OCI-LY7 (cell line): Measurements from ENCODE around the gene DCPS. TPM values are rescaled to one million over a fixed set of nuclear protein-coding genes. Genes with fewer than 3 reads are reported as not detected.
"Not testable (repeated sequence)": the region's sequence is repeated elsewhere in the genome, so short reads cannot be mapped to it uniquely, and the experiment has no call there.

Experiments
- BruUV-seq: library from RNA; stranded (reverse); fragments of 400-500 nt; replicated peaks from 2 replicates; lab custom pipeline; 2021; lab: Mats Ljungman, UMichigan
- CTCF ChIA-PET: fragments of 300-600 bp; sonication (Branson Sonifier 250); formaldehyde crosslinking; loops from one replicate; lab custom pipeline; 2022; ENCODE audit warnings: antibody characterized with exemption; ENCODE audit not compliant: unreplicated experiment; lab: Charles Lee
- POLR2A ChIA-PET: fragments of 300-600 bp; sonication (Branson Sonifier 250); formaldehyde crosslinking; loops from one replicate; lab custom pipeline; 2022; ENCODE audit warnings: antibody characterized with exemption; lab: Charles Lee
- DNase-seq: peaks from one replicate; pipeline ENCODE4 v3.0.0-alpha.2; 2015; ENCODE audit warnings: low spot score
- H2AFZ ChIP-seq: fragments of 200-600 bp; sonication (generic), shearing (Covaris generic); 2 replicates; pipeline ENCODE4 v1.6.1; 2014; ENCODE audit warnings: mild to moderate bottlenecking, antibody characterized with exemption, low read length, moderate library complexity
- H3K27ac ChIP-seq: fragments of 200-600 bp; sonication (generic); 2 replicates; pipeline ENCODE4 v1.5.1; 2014; ENCODE audit warnings: mixed run types, low read depth, mild to moderate bottlenecking, moderate library complexity, low read length, inconsistent platforms; ENCODE audit not compliant: poor library complexity, severe bottlenecking
- H3K36me3 ChIP-seq: fragments of 200-600 bp; sonication (generic); 2 replicates; pipeline ENCODE4 v1.6.1; 2014; ENCODE audit warnings: mild to moderate bottlenecking, antibody characterized with exemption, low read length, moderate library complexity, mixed read lengths; ENCODE audit not compliant: insufficient read depth
- H3K4me1 ChIP-seq: fragments of 200-600 bp; sonication (generic); 2 replicates; pipeline ENCODE4 v1.5.1; 2014; ENCODE audit warnings: mild to moderate bottlenecking, low read length; ENCODE audit not compliant: insufficient read depth, poor library complexity, severe bottlenecking
- H3K4me2 ChIP-seq: fragments of 200-600 bp; sonication (generic); 2 replicates; pipeline ENCODE4 v1.6.1; 2014; ENCODE audit warnings: mild to moderate bottlenecking, low read length
- H3K4me3 ChIP-seq: fragments of 200-600 bp; sonication (generic); 2 replicates; pipeline ENCODE4 v1.5.1; 2014; ENCODE audit warnings: mild to moderate bottlenecking, low read depth, low read length; ENCODE audit not compliant: poor library complexity, severe bottlenecking
- H3K79me2 ChIP-seq: fragments of 200-600 bp; sonication (generic); 2 replicates; pipeline ENCODE4 v1.6.1; 2016; ENCODE audit warnings: low read depth, mild to moderate bottlenecking, low read length, moderate library complexity, mixed read lengths; ENCODE audit not compliant: insufficient read depth
- H3K9me2 ChIP-seq: fragments of 200-600 bp; sonication (generic); 2 replicates; pipeline ENCODE4 v1.6.1; 2016; ENCODE audit warnings: mild to moderate bottlenecking, low read length, mixed read lengths; ENCODE audit not compliant: insufficient read depth
- H3K9me3 ChIP-seq: fragments of 200-600 bp; sonication (generic); 2 replicates; pipeline ENCODE4 v1.6.1; 2014; ENCODE audit warnings: mild to moderate bottlenecking, mixed run types, low read length, mixed read lengths
- H4K20me1 ChIP-seq: fragments of 200-600 bp; sonication (generic); 2 replicates; pipeline ENCODE4 v1.6.1; 2014; ENCODE audit warnings: mild to moderate bottlenecking, antibody characterized with exemption, low read length, moderate library complexity, mixed read lengths; ENCODE audit not compliant: insufficient read depth
- CTCF ChIP-seq: fragments of 200-600 bp; sonication (generic); conservative IDR thresholded peaks from 2 replicates; pipeline ENCODE4 v1.5.1; 2014; ENCODE audit warnings: mild to moderate bottlenecking, antibody characterized with exemption, low read length, moderate library complexity, mixed read lengths
- EZH2phosphoT487 ChIP-seq: fragments of 200-600 bp; sonication (generic); IDR thresholded peaks from 2 replicates; pipeline ENCODE4 v1.6.1; 2018; ENCODE audit warnings: low read depth, borderline replicate concordance, mild to moderate bottlenecking, mixed run types, antibody characterized with exemption, low read length, moderate library complexity, mixed read lengths
- intact Hi-C: fragments of 100-400 bp; cut with micrococcal nuclease; formaldehyde crosslinking; loops from one replicate; pipeline ENCODE4 v1.10.0; 2022; ENCODE audit not compliant: unreplicated experiment
- total RNA-seq, 2 experiments: library from RNA; depleted of rRNA in 1 of 2; stranded (reverse); fragments of >200 nt in 1 of 2; shearing (Covaris generic) in 1 of 2; gene quantifications; 2 replicates each; pipeline ENCODE4 v1.2.3, GENCODE V29; 2014 to 2022

Gene DCPS
- total RNA-seq, 2 experiments from 2014 or later, result 30.4 to 36.5 TPM

DNA sequence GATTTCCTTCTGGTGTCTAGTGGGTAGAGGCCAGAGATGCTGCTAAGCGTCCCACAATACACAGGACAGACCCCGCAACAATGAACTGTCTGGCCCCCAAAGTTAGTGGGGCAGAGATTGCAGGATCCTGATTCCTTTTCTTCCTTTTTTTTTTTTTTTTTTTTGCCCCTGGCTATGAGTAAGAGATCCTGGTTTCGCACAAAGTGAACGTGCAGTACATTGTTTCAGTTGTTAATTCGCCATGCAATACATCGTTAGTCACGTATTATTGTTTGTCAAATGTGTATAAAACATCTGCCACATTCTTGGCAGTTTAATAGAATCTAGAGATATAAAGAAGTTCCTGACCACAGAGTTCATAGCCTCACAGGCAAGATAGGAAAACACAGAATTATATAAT, 71.9 kb downstream of the DCPS start:
- H3K4me2 ChIP-seq, result no peak overlapping the region
- DNase-seq, result no peak
- intact Hi-C loops, result no loop called here
- H4K20me1 ChIP-seq, result peaks cover 4% of the 10 kb centered on the region; the same call in 1 of the 2 replicates
- no peak overlapping the region for H3K27ac ChIP-seq
- H3K4me1 ChIP-seq, result no peaks in the 10 kb centered on the region
- no peaks in the 10 kb centered on the region for H3K36me3 ChIP-seq
- CTCF ChIA-PET, result no interaction called here
- no peak overlapping the region for H3K4me3 ChIP-seq
- no peak overlapping the region for H2AFZ ChIP-seq
- POLR2A ChIA-PET, result no interaction called here
- no peak for TF ChIP-seq EZH2phosphoT487
- H3K79me2 ChIP-seq, result no peaks in the 10 kb centered on the region
- H3K9me3 ChIP-seq, result no peaks in the 10 kb centered on the region
- H3K9me2 ChIP-seq, result no peaks in the 10 kb centered on the region
- no TSS peak for BruUV-seq

- H2AFZ ChIP-seq, result no peak overlapping the region
- DNase-seq, result no peak
- no peaks in the 10 kb centered on the region for H3K79me2 ChIP-seq
- H3K9me3 ChIP-seq, result no peaks in the 10 kb centered on the region
- no peaks in the 10 kb centered on the region for H3K36me3 ChIP-seq
- H3K27ac ChIP-seq, result no peak overlapping the region
- no peaks in the 10 kb centered on the region for H3K9me2 ChIP-seq
- H3K4me1 ChIP-seq, result no peaks in the 10 kb centered on the region
- H4K20me1 ChIP-seq, result 0 out of 2 replicates have a peak, but pooled peaks cover 4% of the 10 kb centered on the region
- H3K4me2 ChIP-seq, result no peak overlapping the region
- POLR2A ChIA-PET, result no interaction called here
- intact Hi-C loops, result no loop called here
- CTCF ChIA-PET, result no interaction called here
- no peak overlapping the region for H3K4me3 ChIP-seq
- TF ChIP-seq CTCF, result no peak
- TF ChIP-seq EZH2phosphoT487, result no peak
- no TSS peak for BruUV-seq
Observed at GRCh38 chr11:126378763-126379162, 74.9 kb downstream of the DCPS start.

- no peak overlapping the region for H3K4me3 ChIP-seq
- H2AFZ ChIP-seq, result no peak overlapping the region
- intact Hi-C loops, result no loop called here
- no peak overlapping the region for H3K4me2 ChIP-seq
- no peaks in the 10 kb centered on the region for H3K79me2 ChIP-seq
- TF ChIP-seq EZH2phosphoT487, result no peak
- TF ChIP-seq CTCF, result no peak
- H4K20me1 ChIP-seq, result 0 out of 2 replicates have a peak, but pooled peaks cover 4% of the 10 kb centered on the region
- H3K27ac ChIP-seq, result no peak overlapping the region
- no peaks in the 10 kb centered on the region for H3K4me1 ChIP-seq
- no TSS peak for BruUV-seq
- no peaks in the 10 kb centered on the region for H3K9me2 ChIP-seq
- ChIA-PET CTCF (no interaction called here), POLR2A (interaction anchor here (0.9 kb wide), 1 partner anchor 11 kb away, joined by 3 read pairs; no protein-coding TSS in a partner anchor)
- H3K36me3 ChIP-seq, result no peaks in the 10 kb centered on the region
- H3K9me3 ChIP-seq, result no peaks in the 10 kb centered on the region
- no peak for DNase-seq
Observed at GRCh38 chr11:126380909-126381308, 77.0 kb downstream of the DCPS start.

DNA sequence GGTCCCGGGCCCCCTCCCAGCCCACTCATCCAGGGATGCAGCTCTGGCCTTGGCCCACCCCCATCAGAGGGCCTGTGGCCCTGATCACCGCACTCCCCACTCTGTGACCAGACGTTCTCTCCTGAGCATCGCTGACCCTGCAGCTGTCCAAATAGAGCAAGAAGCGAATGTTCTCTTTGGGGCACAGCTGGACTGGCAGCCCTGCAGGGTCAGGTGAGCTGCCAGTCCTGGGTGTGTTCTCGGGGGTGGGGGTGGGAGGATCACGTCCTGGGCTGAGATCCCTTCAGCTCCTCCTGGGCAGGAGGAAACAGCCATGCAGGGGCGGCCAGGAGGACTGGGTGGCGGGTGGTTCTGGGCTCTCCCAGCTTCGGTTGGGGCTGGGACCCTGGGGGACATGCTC, 78.1 kb downstream of the DCPS start:
- H3K36me3 ChIP-seq, CTCF ChIA-PET, intact Hi-C loops, H3K4me3 ChIP-seq, DNase-seq, H3K27ac ChIP-seq, H3K79me2 ChIP-seq, H2AFZ ChIP-seq, POLR2A ChIA-PET, H3K4me1 ChIP-seq, H3K4me2 ChIP-seq, H3K9me3 ChIP-seq, BruUV-seq, H3K9me2 ChIP-seq, H4K20me1 ChIP-seq: not testable (repeated sequence)

GRCh38 chr11:126382641-126383040, 78.8 kb downstream of the DCPS start:
- H3K9me2 ChIP-seq, H3K4me2 ChIP-seq, H3K27ac ChIP-seq, H2AFZ ChIP-seq, H4K20me1 ChIP-seq, intact Hi-C loops, BruUV-seq, DNase-seq, H3K9me3 ChIP-seq, POLR2A ChIA-PET, H3K4me3 ChIP-seq, H3K4me1 ChIP-seq, H3K36me3 ChIP-seq, H3K79me2 ChIP-seq: not testable (repeated sequence)
- CTCF ChIA-PET, result interaction anchor here (0.6 kb wide), 1 partner anchor 10 kb away, joined by 7 read pairs; no protein-coding TSS in a partner anchor
